HUDEP-2 (cell line): ENCODE results near the gene CNGA2.

Experiments
- DNase-seq, 76 experiments: peaks; one replicate each; lab custom pipeline; 2025; ENCODE audit not compliant: unreplicated experiment in 76 of 76; lab: John Stamatoyannopoulos, UW

The CNGA2 gene

DNA sequence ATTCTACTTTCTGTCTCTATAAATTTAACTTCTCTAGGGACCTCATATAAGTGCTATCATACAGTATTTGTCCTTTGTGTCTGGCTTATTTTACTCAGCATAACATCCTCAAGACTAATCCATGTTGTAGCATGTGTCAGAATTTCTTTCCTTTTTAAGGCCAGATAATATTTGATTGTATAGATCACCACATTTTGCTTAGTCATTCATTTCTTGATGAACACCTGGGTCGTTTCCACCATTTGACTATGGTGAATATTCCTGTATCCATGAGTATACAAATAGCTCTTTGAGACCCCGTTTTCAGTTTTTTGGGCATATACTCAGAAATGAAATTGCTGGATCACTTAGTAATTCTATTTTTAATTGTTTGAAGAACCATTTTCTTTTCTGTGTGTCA is 12.0 kb downstream of the CNGA2 start:
- DNase-seq: no peak

DNA sequence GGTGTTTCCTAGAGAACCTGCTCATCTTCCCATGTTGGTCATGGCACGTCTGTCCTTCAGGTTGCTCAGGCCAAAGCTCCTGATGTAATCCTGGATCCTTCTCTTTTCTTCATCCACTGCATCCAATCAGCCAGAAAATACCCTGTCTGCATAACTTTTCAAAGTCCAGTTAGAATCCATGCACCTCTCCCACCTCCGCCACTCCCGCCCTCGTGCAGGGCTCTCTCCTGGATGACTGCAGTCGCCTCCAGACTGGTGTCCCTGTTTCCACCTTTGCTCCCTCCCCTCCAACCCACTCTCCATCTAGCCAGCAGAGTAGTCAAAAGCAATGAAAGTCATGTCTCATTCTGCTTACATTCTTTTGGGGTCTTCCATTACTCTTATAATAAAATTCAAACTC is 16.0 kb downstream of the CNGA2 start:
- no peak for DNase-seq

DNA sequence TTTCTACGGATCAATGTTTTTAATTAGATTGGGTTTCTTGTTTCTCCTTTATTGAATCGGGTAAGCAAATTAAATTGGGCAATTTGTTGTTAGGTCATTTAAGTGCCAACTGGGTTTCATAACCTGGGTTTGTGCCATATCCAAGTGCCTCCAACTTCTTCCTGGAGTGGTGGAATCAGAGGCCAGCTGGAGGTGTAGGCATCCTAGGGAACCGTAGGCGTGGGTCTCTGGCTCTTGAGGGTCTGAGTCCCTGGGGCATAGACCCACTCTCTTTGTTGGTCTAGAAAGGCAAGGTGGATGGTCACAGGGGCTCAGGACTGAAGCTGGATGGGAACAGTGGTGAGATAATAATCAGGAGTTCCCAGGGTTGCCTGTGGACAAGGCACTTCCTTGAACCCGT is 18.3 kb downstream of the CNGA2 start:
- no peak for DNase-seq

- DNase-seq: peak in 23 of 76 experiments; percentile 0 to 26 (median 2)
Observed at GRCh38 chrX:151753313-151754046, 18.9 kb downstream of the CNGA2 start.

- no peak for DNase-seq
Observed at GRCh38 chrX:151754047-151754429, 19.5 kb downstream of the CNGA2 start.

DNA sequence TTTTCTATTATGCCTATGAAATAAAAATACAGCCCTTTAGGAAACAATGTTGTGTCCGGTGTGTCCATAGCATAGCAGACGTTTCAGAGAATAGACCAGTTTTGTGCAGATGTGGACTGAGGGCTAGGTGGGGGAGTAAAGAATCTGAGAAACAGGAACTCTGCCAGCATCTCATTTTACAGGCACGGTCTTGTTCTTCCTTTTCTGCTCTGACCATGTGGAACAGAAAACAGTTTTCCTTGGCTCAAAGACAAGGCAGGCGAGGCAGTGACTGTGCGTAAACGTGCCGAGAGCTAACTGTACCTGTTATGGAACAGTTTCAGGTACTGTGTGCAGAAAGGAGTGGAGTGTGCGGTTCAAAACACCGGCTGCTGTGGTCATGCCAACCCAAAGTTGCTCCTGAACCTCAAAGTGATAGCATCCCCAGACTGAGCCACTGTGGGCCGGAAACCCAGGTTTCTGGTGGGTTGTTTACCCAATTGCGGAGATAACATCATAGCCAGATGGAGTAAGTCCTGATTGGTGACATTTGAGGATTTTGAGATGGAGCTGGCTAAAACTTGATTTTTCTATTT is 20.2 kb downstream of the CNGA2 start:
- DNase-seq: no peak

GRCh38 chrX:151759041-151759708 is 24.6 kb downstream of the CNGA2 start:
- no peak for DNase-seq

- no peak for DNase-seq
Observed at GRCh38 chrX:151762802-151763201, 28.3 kb downstream of the CNGA2 start.

DNA sequence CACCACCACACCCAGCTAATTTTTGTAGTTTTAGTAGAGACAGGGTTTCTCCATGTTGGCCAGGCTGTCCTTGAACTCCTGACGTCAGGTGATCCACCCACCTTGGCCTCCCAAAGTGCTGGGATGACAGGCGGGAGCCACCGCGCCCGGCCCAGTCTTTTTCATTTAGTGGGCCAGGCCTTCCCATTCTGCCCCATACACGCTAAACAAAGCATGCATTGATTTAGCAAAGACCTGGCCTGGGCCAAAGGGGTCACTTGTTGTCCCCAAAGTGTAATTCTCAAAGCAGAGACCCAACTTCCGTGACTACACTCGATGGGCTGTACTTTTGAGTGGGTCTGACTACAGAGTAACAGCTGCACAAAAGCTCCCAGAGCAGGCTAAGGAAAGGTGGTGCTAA is 29.2 kb downstream of the CNGA2 start:
- DNase-seq: no peak

DNA sequence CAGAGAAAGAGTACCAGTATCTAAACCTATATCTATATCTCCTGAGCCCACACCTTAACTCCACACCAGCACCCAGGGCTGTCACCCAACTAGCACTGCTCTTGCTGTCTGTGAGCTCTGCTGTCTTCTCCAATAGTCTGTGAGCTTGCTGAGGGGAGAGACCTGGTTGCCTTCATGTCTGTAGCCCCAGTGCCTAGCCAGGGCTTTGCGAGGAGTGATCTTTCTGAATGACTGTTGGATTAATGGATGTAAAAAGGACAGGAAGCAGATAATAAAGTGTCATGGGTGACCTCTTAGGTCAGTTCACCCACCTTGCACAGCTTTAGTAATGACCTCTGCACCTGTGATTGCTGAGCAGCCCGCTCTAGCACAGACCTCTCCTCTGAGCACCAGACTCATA is 30.5 kb downstream of the CNGA2 start:
- DNase-seq: no peak

GRCh38 chrX:151771726-151772125 is 37.2 kb downstream of the CNGA2 start:
- DNase-seq: no peak

DNA sequence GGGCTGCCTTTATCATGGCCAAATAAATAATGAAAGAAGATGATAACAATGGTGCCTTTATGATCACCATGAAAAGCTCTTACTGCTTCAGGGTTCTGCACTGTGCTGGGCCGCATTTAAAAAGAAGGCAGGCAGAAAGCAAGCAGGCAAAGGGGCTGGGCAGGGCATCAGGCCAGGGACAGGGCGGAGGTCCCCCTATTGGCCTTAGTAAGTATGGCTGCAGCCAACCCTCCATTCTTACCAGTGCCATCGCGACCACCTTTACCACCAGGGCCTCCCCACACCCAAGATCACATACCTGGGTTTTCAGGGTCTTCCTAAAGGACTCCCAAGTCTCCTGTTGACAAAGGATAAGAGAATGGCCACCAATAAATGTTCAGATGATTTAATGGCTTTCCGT is 38.9 kb downstream of the CNGA2 start:
- no peak for DNase-seq

DNA sequence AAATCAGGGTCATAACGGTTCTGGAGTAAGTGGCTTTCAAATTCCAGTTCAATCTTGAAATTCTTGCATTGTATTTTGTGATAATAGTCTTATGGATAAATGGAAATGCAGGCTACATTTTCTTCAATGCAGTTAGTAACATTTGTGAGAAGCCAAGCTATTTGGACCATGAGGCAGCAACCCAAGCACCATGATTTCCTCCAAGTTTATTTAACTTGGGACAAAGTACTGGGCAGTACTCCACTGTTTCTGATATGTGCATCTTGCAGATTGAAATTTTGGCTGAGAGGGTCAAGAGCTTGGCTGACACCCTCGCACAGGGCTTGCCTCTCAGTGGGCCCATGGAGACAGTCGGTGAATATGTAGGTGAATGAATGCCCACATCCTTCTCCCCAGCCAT is 39.9 kb downstream of the CNGA2 start:
- DNase-seq: no peak

DNA sequence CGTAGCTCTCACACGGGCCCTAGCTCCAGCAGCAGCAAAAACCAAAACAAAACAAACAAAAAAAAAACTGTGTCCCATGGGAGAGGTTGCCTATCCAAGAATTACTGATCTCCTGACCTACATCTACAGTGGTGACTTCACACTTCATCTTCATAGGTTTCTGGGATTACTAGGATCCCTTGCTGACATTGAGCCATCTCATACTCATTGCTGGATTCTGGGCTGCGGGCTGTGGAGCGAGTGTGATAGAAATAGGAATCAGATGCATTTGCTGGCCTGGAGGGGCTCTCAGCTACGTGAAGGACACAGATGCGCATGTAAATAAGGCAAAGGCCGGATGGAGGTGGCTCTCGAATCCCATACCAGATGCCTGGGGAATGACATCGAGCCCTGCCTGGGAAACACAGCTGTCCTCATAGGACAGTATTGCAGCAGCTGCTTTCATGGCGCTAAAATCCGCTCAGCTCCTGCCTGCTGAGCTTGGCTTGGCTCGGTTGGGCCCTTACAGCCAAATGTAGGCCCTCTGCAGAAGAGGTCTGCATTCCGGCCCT is 41.7 kb downstream of the CNGA2 start:
- peak in 1 of 76 experiments; percentile 0 for DNase-seq

- DNase-seq: no peak
Observed at GRCh38 chrX:151776936-151777335, 42.4 kb downstream of the CNGA2 start.

DNA sequence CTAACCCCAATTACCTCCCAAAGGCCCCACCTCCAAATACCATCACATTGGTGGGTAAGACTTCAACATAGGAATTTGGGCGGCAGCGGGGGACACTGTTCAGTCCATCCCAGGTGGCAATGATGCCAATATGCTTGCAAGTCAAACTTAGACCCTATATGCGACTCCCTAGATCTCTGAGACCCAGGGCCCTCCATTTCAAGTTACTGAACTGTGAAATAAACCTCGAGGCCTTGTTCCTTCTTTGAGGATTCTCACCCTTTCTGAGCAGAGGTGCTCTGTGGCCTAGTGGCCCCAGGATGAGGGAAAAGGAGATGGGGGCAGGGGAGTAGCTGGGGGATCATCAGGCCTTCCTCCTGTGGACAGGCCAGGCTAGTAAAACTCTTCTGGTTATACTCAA is 44.7 kb downstream of the CNGA2 start:
- no peak for DNase-seq

DNA sequence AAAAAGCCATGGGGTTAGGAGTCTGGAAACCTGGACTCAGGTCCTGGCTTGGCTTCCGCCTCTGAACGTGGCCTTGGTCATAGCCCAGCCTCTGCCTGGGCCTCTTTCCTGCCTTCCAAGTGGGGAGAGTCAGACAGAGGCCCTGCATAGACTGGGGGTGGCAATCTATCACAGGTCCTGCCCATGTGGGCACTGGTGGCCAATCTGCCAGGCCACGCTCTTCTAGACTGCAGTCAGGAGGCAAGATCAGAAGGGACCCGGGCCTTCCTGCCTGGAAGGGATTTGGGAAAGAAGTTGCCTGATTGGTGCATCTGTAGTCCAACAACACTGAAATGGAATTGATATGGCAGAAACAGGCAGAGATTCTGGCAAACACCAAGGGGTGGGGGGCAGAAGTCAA is 46.1 kb downstream of the CNGA2 start:
- no peak for DNase-seq

DNA sequence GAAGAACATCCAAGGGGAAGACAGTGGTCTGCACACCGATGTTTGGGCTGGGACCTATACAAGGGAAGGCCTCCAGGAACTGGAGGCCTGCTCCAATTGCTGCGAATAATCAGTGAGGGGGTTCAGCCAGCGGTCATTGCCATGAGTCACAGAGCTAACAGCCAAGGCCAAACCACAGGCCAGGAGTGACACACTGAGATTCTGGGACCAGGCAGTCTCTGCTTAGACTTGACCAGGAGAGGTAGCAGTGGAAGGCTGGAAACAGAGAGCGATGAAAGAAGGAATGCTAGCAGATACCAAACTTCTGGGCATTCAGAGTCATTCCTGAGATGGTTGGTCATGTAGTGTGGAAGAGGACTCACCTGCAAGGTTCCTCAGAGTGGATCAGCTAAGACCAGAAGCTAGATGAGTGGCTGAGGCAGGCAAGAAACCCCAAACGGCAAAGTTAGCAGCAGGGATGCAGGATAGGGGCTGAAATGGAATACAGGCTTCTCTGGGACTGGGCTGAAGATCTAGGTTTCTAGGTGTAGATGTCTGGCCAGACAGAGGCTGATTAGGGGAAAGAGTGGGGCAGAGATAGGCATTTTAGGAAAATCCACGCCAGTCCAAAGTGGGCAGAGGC is 54.7 kb downstream of the CNGA2 start:
- no peak for DNase-seq

DNA sequence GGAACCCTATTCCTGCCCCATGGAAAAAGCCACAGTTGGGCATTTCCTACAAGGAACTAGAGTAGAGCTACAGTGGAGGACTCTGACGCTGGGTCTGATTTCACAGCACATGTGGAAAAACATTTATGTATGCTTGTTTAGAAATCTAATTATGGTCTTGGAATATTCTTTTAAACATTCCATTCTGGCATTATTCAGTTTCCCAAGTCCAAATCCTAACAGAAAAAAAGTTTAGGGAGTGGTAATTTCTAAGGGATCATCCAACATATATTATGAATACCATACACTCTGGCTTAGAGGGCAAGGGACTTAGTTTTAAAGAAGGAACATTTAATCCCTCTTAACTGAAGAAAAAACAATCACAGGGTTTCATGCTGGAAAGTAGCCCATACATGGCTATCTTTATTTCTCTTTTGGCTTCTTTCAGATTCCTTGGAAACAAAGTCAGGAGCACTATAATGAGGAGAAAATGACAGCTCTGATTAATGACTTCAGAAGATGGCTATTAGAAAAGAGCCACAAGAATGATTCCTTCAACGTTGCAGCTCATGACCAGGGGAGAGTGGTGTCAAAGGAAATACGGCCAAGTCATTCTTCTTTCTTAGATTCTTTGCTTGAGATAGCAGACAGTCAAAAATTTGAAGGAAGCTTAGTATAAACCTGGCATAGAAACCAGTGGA is 56.1 kb downstream of the CNGA2 start:
- DNase-seq: no peak

DNA sequence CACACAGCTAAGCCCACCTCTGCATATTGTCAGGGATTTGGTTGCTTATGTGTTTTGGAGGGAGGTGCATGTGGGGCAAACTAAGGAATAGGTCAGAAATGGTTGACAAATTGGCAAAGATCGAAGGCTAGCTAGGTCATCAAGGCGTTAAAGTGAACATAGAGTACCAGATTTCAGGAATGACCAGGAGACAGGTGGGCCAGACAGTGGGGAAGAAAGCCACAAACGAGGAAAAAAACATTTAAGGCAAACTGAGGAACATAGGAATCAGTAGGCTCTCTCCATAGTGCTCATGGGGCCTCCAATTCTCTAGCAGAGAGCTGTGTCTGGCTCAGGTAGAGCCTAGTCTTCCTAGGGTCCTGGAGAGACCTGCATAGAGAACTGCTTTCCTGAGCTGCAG is 57.4 kb downstream of the CNGA2 start:
- DNase-seq: no peak

- no peak for DNase-seq
Observed at GRCh38 chrX:151792505-151792904, 58.0 kb downstream of the CNGA2 start.
